ENCODE data around the gene KCNJ4.
"Not testable (repeated sequence)": the region's sequence is repeated elsewhere in the genome, so short reads cannot be mapped to it uniquely, and the experiment has no call there.

KCNJ4 gene

DNA sequence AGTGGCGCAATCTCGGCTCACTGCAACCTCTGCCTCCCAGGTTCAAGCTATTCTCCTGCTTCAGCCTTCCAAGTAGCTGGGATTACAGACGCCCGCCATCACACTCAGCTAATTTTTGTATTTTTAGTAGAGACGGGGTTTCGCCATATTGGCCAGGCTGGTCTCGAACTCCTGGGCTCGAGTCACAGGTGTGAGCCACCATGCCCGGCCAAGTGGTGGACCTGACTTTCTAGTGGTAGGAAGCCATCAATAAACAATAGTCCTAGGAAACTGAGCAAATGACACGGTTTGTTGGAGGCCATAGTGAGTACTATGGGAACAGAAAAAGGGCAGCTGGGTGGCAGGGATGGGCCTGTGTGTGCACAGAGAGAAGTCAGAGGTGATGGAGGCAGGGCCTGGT is 15.2 kb upstream of the KCNJ4 start:
- not testable (repeated sequence) for DNase-seq

DNA sequence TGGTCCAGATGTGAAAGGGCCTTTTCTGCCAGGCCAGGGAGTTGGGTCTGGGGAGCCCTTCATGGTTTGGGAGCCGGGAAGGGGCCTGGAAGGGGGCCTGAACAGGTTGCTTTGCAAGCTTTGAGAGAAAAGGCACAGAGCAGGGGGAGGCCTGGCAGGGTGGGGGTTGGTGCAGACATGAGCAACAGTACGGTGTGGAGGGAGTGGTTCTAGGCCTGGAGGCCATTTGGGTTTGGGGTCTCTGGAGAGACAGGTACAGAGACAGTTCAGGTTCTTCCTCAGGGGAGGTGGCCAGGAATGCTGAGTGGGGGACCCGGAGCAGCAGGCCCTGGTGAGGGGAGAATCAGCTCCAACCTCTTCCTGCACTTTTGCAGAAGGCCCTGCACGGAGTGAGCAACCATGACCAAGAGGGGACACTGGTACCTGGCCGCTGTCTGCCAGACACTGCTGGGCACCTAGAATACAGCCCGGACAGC is 14.3 kb upstream of the KCNJ4 start:
- no peak for DNase-seq

DNA sequence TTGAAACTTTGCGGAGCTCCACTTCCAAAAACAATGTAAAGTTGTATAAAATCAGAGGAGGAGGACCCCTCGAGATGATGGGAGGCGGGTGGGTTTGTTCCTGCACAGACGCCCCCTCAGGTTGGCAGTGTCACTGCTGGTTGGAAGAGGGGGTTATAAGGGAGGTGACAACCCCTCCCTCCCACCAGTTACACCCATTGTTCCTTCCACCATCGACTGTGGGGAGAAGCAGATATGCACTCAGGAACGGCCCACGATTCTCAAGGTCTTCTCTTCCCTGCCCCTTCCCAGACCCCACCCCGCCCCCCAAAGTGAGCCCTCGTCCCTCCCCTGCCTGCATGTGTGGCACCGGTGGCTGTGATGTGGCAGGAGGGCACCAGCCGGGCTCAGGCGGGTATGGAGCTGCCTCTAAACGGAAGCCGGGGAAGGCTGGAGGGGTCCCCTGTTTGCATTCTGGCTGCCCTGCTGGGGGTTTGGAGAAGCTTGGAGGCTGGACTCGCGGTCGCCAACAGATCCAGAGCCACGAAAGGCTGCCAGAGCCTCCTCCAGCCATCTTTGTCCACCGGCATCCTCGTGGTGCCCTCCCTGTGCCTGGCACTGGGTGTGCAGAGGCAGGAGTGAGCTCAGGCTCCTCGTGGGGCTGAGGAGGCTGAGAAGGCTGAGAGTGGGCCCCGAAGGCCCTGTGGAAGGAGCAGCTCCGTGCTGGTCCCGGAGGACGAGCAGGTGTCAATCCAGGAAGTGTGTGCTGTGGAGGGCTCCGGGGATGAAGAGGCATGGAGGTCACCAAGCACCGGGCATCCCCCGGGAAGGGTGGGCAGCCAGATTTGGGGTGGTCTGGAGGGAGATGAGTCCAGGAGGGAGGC is 13.7 kb upstream of the KCNJ4 start:
- DNase-seq: no peak

DNA sequence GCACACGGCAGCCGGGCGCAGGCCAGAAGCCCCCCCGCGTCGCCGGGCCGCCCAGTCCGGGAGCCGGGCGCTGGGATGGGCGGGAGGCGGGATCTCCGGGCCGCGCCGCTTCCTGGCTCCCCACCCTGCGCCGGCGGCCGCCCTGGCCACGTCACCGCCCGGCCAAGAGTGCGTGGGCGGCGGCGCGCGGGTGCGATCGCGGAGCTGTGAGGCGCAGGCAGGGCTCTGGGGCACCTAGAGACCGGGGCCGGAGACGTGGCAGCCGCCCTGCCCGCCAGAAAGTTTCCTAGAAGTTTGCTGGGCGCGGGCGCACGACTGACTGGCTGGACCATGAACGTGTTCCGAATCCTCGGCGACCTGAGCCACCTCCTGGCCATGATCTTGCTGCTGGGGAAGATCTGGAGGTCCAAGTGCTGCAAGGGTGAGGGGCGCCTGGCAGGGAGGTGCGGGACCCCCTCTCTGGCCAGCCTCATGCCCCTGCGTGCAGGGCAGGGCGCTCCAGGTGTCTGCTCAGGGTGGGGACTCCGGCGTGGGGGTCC is 13.0 kb upstream of the KCNJ4 start, which contains the start of gene KDELR3:
Gene KDELR3 (plus strand): TSS at position 193 of the 539 bp plus-strand sequence. CDS start 138 bp downstream, at position 331.
- peak in 1 of 6 experiments; percentile 21 for DNase-seq

DNA sequence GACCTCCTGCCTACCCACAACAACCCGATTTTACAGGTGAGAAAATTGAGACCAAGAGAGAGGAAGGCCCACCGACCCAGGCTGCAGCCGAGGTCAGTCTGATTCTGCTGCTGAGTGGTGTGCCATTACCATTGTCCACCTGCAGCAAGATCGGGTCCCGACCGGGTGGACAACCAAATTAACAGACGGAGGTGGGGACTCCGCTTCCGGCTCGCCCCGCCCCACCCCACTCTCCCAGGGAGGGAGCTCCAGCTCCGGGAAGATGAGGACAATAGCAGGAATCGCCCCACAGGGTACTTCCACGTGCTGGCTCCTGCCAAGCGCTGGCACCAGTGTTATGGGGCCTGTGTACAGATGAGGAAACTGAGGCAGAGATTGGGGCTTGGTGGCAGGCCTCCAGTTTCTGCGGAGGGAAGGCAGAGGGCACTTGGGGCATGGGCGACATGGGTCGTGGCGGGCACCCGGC is 12.5 kb upstream of the KCNJ4 start:
- no peak for DNase-seq

DNA sequence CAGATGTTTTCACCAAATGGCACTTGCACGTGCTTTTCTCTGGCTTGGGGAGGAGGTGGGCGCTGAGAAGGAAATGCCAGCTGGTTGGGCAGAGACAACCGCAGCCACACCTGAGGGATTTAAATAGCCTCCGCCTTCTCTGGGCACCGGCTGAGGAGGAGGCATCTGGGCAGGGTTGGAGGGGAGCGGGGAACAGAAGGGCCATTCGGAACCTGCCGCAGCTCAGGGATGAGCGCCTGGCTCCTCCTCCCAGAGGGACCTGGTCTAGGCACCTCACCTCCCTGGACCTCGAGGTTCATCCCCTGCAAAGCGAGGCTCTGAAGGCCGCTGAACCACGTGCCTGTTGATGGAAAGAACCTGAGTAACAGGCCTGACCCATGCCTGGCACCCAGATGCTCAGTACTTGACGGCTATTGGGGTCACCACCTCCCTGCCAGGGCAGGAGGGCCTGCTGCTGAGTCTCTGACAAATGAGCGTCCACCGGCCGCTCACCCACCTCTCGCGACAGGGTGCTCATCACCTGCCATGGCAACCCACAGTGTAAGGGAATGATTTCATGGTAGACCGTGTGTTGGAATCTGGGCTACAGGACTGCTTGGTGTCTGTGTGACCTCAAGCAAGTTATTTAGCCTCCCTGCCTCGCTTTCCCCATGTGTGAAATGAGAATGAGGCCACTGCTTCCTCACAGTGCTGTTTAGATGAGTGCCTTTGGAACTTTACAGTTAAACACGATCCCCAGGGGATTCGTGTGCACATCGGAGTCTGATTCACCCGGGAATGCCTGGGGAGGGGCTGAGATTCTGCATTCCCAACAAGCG is 10.9 kb upstream of the KCNJ4 start:
- DNase-seq: no peak

DNA sequence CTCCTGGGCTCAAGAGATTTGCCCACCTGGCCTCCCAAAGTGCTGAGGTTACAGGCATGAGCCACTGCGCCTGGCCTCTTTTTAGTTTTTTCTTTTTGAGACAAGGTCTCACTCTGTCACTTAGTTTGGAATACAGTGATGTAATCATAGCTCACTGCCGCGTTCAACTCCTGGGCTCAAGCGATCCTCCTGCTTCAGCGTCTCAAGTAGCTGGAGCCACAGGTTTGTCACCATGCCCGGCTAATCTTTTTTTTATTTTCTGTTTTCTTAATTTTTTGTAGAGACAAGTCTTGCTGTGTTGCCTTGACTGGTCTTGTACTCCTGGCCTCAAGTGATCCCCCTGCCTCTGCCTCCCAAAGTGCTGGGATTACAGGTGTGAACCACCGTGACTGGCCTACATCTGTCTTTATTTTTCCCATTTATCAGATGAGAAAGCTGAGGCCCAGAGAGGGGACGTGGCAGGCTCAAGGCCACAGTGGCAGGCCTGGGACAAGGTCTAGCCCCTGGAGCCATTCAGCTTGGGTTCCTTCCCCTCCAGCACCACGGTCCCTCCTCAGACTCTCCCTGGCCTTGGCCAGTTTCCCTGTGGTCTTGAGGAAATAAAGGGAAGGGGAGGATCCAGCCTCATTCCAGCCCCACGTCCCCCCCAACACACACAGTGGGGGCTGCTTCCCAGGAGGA is 10.1 kb upstream of the KCNJ4 start:
- DNase-seq: no peak

DNA sequence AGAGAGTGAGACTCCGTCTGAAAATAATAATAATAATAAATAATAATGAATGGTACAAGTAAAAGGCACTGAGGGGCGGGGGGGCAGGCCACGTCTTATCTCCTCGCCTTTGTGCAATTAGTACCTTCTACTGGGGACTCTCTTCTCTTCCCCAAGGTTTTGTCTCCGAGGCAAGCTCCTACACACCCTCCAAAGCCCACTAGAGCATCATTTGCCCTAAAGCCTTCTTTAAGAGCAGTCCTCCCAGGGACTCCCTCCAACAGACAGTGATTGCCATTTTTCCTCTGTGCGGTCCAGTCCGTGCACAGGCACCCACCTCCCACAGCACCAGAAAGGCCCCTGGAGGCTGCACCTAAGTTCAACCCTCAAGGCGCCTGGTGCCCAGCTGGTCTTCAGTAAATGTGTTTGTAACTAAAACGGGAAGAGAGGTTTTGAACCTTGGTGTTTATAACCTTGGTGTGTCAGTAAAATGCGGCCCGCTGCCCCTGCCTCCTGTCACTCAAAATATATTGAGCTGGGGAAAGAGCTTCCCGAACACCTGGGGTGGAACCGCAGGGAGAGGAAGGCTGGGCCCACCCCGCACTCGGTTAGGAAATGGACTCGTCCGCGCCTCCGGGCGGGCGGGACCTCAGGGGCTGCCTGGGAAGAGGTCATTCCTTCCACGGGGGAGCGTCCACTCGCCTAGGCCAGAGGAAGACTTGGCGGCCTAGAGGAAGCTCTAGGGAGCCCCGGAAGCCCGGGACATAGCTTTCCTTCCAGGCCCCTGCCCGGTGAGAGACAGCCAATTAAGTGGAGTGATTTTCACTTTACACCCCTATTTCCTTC is 8.2 kb upstream of the KCNJ4 start:
- no peak for DNase-seq

DNA sequence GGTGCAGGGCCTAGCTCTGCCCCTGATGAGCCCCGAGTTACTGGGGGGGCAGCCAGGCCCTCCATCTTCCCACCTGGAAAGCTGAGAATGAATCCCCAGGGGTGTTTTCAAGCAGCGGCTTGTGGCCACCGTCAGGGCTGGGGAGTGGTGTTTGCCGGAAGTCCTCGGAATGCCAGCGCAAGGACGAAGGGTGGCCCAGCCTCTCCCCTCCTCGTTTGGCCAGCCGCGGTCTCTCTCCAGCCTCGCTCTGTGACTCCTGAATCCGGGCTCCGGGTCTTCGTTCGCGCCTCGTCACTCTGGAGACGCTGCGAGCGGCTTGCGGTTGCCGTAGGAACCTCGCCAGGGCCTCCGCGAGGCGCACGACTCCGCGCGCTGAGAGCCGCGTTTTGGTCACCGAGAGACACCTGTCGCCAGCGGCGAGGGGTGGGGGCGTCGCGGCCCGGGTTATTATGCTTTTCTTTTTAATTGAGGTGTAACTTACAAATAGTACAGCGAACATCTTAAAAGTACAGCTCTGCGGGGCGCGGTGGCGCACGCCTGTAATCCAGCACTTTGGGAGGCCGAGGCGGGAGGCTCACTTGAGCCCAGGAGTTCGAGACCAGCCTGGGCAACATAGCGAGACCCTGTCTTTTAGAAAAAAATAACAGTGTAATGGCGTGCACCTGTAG is 6.5 kb upstream of the KCNJ4 start:
- peak in 2 of 6 experiments; percentile 17 to 18 for DNase-seq

DNA sequence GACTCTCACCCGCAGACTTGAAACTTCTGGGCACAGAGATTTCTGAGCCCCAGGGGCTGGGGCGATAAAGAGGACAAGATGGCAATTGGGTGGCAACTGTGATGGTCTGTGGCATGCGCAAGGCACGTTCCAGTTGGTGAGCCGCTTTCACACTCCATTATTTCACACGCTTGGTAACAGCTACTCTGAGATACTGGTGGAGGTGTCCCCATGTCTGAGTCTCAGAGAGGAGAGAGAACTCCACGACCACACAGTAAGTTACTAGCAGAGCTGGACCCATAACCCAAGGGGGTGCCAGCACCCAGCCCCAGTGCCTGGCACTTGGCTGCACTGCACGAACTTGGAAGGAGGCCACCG is 6.0 kb upstream of the KCNJ4 start:
- DNase-seq: no peak

DNA sequence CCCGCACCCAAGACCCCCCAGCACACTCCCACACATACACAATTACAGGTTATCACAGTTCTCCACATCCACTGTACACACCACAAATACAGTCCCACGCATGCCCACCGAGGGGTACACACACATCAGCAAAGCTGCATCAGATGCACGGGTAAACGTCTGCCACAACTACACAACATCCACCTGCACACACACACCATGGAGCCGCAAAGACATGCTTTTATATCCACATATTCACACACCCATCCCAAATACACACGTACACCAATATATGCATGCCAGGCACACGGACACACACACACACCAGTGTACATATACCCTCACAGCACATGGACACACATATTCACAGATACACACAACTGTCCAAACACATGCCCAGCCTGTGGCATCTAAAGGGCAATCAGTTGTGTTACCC is 5.4 kb upstream of the KCNJ4 start:
- DNase-seq: no peak

DNA sequence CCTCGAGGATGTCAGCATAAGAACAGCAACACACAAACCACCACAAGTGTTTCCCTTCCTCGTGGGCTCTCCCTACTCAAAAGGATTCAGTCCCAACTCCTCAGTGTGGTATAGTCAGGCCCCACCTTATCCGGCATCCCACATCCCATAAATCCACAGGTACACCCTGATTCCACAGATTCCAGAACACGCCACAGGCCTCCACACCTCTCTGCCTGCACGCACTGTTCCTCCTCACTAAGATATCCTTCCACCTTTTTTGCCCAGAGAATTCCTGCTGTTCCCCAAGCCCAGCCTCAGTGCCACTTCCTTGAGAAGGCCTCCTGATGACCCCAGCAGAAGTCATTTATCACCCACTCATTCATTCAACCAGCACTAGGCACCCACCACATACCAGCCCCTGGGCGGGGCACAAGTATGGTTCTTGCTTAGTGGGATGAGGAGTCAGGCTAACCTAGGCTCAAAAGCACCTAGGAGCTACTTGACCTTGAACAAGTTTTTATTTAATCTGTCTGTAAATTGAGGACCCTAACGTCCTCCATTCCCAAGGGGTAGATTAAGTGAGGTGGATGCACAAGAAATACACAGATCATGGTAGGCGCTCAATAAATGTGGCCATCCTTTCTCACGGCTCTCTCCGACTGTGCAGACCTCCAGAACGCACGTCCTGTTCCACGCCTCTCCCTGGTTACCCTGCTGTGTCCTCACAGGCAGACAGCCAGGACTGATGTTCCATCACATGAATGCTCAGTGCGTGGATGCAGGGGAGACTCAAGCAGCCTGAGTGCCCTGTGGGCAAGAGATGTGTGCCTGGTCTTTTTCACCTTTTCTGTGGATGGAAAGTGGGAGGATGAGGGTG is 2.1 kb upstream of the KCNJ4 start:
- no peak for DNase-seq

DNA sequence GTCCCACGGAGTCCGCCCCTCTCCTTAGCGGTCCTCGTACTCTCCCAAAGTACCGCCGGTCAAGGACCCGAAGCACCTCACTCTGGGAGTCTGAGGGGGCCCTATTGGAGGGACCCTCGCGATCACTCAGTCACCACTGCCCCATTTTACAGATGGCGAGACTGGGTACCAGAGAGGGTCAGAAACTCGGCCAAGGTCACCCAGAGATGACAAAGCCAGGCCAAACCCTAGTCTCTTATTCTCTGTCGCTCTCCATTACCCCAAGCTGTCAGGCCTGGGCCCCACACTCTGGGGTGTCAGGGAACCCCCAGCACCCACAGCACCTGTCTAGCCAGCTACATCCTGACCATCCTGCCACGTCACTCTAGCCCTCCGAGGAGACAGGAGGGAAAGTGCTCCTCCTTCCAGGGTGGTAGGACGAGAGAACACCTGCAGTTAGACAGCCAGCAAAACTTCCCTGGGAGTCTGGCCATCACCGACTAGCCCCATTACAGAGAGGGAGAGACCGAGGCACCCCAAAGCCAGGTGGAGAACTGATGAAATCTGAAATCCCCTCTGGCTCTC is 1.4 kb upstream of the KCNJ4 start:
- no peak for DNase-seq

DNA sequence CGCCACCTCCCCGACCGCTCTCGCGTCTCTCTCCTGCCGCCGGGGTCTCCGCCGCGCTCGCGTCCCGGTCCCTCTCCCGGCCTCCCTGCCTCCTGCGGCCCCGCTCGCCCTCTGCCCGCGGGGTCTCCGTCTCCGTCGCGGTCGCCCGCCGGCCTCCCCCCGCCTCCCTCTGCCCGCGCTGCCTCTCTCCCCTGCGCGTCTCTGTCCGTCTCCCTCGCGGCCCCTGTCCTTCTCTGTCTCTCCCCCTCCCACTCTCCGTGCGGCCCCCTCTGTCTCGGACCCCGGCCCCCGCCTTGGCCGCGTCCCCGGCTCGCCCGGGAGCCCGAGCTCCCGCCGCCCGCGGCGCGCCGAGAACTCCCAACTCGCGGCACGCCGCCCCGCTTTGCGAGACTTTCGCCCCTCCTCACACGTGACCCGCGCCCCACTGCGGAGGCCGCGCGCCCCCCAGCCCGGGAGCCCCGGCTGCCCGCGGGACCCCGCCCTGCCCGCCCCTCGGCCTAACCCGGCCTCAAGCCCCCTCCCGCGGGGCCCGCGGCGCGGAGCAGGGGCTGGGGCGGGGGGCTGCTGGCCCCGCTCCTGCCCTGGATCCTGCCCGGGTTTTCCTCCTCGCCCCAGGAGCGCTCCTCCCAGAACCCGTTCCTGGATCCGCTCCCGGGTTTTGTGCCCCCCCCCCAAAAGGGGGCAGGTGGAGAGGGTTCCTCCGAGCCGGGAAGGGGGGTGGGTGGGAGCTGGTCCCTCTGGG is 702 bp upstream of the KCNJ4 start:
- DNase-seq: peak in 1 of 6 experiments; percentile 18

DNA sequence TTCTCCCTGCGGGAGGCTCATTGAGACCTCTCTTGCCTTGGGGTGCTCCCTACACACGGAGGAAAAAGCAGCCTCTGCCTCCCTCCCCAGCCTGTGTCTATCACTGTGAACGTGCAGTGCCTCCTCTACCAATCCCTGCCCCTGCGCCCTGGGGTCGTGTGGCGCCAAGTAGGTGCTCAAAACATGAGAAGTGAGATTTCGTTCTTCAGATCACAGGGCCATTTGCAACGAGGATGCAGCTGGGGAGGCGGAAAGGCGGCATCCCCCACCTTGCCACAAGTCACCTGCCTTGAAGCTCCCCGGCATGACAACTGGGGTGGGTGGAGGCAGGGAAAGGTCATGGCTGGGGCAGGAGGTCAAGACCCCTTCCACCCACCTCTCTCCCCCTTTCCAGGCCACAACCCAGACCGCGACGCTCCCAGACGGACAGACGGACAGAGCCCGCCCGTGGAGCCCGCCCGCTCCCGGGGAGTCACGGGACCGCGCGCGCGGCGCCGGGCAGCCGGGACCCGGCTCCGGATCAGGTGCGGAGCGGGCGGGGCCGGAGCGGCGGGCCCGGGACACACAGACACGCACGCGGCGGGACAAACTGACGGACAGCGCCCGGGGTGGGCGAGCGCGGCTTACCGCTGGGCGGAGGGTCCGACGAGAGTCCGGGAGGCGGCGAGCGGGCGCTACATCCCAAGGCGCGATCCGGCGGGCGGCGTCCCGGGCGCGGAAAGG is 485 bp downstream of the KCNJ4 start:
- peak in 2 of 6 experiments; percentile 22 to 45 for DNase-seq

DNA sequence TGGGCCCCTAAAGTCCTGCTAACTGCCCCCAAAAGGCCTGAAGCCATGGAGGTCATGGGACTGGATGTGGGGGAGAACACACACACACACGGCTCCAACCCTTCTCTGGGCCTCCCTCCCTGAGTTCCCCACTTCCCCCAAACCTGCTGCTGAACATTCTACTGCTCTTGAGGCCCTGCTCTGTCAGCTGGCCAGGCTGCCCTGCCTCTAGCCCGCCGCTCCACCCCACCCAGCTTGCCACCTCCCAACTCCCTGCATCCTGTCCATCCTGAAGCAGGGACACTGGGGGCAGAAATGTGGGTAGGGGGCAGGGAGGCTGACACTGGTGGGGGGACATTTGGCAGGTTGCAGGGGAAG is 1.0 kb downstream of the KCNJ4 start:
- DNase-seq: no peak

DNA sequence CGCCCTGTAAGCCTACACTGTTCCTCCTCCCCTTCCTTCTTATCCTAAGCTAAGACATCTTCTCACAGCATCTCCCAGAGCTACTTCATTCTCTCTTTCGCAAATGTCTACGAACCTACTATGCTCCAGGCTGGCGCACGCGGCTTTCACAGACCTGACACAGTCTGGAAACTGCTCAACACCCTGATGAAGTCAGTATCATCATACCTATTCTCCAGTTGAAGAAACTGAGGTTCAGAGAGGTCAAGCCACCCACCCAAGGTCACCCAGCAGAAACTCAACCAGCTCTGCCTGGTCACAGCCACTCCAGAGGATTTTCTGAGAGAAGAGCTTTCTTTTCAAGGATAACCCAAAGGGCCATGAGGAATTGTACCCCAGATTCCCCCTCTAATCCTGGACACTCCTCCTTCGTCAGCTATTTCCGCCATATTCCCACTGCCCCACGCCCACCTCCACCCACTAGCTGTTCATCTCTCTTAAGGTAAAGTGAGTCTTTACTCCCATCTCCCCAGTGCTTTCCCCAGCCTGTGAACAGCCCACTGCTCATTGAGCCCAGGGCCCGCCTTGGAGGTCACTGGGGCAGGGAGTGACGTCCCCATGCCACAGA is 1.8 kb downstream of the KCNJ4 start:
- DNase-seq: no peak
